Ramos (cell line): ENCODE measurements around the gene KLHL12.
"Not testable (repeated sequence)": the region's sequence is repeated elsewhere in the genome, so short reads cannot be mapped to it uniquely, and the experiment has no call there.

Experiments
- in situ Hi-C: fragments of 300-500 bp; cut with MboI; formaldehyde crosslinking; loops from one replicate; pipeline ENCODE4 v1.14.3; 2022; ENCODE audit warnings: low sequenced_read_pairs; ENCODE audit not compliant: unreplicated experiment

Gene KLHL12

GRCh38 chr1:202952099-202952498 lies 25.1 kb upstream of the KLHL12 start:
- in situ Hi-C loops, result no loop called here

GRCh38 chr1:202951437-202951836 lies 24.4 kb upstream of the KLHL12 start:
- in situ Hi-C loops, result no loop called here

DNA sequence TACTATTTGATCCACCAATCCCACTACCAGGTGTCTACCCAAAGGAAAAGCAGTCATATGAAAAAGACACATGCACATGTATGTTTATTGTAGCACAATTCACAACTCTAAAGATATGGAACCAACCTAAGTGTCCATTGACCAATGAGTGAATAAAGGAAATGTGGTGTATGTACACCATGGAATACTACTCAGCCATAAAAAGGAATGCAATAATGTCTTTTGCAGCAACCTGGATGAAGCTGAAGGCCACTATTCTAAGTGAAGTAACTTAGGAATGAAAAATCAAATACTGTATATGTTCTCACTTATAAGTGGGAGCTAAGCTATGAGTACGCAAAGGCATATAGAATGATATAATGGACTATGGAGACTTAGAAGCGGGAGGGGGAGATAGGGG lies 18.4 kb upstream of the KLHL12 start:
- in situ Hi-C loops, result no loop called here

DNA sequence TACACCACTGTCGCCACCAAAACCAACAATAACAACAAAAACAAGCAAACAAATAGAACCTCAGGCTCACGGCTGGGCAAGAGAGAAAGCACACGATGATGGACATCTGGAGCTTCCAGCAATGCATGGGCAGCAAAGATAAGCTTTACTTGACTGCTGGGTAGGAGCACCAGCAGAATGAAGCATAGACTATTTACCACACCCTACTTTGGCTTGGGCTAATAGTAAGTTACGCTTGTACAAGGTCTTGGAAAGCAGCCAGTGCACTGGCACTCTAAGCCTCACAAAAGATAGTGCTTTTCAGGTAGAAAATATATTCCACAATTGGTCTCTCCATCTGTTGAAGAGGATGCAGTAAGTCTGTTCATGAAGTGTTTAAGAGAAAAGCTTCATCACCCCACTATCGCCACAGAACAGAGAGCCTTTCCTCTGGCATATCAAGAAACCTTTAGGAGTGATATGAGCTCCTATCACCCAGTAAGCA lies 17.4 kb upstream of the KLHL12 start:
- in situ Hi-C loops, result no loop called here

DNA sequence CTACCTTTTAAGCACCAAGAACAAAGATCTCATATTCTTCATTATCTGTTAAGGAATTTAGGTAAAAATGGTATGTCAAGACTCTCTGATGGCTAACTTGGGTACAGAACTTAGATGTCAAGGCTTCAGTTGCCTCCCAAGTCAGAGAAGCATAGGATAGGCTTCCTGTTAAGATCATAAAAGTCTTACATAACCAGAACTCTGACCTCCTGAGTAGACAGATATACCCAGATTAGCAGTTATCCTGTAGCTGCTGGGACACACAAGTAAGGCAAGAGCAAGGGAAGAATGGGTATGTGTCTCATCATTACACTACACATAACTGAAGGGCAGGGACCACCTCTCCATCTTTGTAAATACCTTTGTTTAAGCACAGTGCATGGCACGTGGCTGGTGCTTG lies 15.4 kb upstream of the KLHL12 start:
- in situ Hi-C loops, result no loop called here

DNA sequence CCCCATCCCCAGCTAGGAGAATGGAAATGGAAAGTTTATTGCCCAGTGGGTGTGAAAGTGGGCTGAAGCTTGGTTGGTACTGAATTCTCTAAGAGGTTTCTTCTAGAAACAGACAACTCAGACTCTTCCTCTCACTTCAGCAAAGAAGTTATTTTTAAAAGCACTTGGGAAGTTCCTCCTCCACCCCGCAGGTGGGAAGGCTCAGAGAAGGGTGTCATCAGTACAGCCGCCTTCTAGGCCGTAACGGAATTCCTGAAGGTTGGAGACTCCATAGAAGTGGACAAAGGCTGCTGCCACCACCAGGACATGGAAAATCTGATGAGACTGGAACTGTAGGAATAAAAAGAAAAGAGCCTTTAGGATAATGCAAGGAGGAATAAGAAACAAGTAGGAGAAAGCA lies 14.3 kb upstream of the KLHL12 start:
- in situ Hi-C loops, result no loop called here

DNA sequence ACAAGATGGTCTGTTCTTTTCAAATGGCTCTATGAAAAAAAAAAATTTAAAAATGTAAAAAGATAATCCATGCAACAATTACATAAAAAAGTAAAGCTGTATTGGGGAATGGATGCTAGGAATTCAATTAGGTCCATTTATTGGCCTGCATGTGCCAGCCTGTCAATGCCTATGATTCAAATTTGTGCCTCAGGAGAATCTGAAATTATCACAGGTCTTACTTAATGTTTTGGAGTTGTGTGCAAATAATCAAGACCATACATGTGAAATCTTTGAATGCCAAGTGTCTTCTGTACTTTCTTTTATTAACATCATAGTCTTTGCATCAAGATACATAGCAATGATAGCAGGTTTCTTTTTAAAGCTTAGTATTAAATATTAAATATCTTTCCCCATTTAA lies 13.5 kb upstream of the KLHL12 start:
- in situ Hi-C loops, result no loop called here

DNA sequence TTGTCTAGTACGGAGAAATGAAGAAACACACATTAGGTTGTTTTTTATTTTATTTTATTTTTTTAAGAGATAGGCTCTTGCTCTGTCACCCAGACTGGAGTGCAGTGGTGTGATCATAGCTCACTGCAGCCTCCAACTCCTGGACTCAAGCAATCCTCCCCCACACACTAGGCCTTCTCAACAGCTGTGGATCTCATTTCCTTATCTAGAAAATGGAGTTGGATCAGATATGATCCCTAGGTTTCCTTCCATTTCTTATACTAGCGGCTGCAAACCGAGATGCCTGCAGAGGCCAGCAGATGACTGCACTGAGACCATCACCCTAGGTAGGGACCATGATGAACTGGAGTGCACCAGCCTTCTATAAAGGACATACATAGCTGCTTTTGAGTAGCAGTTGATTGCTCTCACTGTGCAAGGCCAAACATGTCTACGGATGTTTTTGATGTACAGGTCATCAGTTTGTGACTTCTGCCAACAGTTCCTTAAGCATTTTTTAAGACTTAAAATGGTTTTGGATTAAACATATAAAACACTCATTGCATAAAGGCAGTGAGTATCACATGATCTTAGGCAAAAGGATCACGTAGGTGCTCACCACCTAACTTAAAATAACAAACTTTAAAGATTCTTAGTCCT lies 11.4 kb upstream of the KLHL12 start:
- in situ Hi-C loops, result no loop called here

- in situ Hi-C loops, result not testable (repeated sequence)
Observed at GRCh38 chr1:202936409-202936808, 9.4 kb upstream of the KLHL12 start.

- in situ Hi-C loops, result no loop called here
Observed at GRCh38 chr1:202935844-202936243, 8.8 kb upstream of the KLHL12 start.

DNA sequence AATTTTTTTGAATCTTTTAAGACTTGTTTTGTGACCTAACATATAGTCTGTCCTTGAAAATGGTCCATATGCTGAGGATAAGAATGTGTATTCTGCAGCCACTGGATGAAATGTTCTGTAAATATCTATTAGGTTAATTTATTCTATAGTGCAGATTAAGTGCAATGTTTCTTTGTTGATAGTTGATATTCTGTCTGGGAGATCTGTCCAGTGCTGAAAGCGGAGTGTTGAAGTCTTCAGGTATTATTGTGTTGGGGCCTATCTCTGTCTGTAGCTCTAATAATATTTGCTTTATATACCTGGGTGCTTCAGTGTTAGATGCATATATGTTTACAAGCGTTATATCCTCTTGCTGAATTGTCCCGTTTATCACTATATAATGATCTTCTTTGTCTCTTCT lies 7.7 kb upstream of the KLHL12 start:
- in situ Hi-C loops, result no loop called here

DNA sequence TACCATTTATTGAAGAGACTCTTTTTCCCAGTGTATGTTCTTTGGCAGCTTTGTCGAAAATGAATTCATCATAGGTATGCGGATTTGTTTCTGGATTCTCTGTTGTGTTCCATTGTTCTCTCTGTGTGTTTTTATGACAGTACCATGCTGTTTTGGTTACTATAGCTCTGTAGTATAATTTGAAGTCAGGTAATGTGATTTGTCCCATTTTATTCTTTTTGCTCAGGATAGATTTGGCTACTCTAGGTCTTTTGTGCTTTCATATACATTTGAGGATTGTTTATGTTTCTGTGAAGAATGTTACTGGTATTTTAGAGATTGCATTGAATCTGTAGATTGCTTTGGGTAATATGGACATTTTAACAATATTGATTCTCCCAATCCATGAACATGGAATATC lies 5.4 kb upstream of the KLHL12 start:
- in situ Hi-C loops, result no loop called here

DNA sequence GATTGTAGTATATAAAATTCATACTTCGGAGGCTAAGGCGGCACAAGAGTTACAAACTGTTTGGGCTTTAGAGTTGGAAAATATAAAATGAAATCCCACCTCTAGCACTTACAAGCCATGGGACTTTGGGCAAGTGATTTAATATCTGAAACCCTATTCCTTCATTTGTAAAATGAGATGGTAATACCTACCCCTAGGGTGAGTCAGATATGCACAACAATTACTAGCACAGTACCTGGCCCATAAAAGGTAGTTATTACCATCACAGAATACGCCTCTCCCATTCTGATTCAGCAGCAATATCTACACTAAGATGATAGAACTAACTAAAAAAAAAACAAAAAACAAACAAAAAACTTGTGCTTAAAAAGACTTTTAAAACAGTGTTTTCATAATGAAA lies 3.5 kb downstream of the KLHL12 start:
- in situ Hi-C loops, result no loop called here

DNA sequence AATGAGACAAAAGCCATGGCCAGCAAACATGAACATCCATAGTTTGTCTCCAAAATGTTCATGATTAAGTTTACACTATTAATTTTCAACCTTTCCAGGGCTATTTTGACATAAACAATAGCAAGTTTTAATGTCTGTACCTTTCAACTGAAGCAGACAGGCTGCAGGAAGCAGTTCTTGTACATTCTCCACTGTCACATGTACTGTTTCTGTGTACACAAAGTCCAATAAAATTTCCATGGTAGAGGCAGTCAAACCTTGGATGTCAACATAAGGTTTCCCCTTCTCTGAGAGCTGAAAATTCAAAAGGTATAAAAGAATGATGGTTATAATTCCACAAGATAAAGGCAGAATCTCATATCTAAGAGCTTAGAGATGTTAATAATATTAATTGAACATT lies 7.4 kb downstream of the KLHL12 start:
- in situ Hi-C loops, result no loop called here

DNA sequence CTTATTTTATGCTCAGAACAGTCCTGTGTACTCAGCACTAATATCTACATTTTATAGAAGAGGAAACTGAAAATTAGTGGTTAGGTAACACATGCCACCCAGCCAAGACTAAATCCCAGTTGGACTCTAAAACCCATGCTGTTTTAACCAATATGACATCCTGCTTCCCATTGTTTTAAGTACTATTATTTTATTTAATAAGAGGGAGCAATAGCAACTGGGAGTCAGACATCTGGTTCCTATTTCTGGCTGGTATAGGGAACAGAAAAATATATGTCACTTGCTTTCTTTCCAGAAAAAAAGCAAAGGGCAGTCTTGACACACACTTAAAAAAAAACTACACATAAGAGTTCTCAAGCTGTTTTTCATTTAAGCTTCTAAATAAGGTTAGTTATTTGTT lies 11.9 kb downstream of the KLHL12 start:
- in situ Hi-C loops, result no loop called here

DNA sequence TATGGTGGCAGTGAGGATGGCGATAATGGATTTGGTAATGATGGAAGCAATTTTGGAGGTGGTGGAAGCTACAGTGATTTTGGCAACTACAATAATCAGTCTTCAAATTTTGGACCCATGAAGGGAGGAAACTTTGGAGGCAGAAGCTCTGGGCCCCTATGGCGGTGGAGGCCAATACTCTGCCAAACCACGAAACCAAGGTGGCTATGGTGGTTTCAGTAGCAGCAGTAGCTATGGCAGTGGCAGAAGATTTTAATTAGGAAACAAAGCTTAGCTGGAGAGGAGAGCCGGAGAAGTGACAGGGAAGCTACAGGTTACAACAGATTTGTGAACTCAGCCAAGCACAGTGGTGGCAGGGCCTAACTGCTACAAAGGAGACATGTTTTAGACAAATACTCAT lies 14.6 kb downstream of the KLHL12 start:
- in situ Hi-C loops, result not testable (repeated sequence)

DNA sequence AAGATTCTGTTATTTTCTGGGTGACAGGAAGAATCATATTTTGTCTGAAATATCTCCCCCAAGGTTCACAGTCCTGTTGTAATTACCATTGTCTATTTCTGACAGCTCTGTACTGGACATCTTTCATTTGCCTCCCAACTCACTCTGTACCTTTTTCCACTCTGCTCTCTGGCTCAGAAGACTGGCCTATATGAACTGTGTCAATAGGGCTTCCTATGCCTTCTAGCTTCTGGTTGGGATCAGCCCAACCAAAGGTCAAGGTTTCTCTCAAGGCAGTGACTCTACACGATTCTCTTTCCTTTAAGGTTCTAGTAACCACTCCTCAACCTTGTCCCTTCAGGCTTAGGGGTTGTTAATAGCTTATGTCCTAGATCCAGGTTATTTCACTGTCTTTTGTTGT lies 17.5 kb downstream of the KLHL12 start:
- in situ Hi-C loops, result no loop called here

GRCh38 chr1:202908998-202909397 lies 18.0 kb downstream of the KLHL12 start:
- in situ Hi-C loops, result no loop called here

DNA sequence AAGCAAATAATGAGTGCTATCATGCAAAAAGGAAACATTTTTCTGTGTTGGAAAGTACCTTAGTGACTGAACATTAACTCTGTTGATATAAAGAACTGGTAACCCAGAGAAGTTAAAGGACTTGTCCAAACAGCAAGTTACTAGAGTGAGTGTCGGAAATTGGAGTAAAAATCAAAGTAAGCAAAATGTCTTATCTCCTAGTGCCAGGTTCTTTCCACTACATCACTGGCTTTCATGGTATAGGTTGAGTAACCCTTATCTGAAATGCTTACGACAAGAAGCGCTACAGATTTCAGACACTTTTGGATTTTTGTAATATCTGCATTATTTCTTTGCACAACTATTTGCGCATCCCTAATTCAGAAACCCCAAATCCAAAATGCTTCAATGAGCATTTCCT lies 21.7 kb downstream of the KLHL12 start:
- in situ Hi-C loops, result no loop called here

- in situ Hi-C loops, result not testable (repeated sequence)
Observed at GRCh38 chr1:202903808-202904207, 23.2 kb downstream of the KLHL12 start.

DNA sequence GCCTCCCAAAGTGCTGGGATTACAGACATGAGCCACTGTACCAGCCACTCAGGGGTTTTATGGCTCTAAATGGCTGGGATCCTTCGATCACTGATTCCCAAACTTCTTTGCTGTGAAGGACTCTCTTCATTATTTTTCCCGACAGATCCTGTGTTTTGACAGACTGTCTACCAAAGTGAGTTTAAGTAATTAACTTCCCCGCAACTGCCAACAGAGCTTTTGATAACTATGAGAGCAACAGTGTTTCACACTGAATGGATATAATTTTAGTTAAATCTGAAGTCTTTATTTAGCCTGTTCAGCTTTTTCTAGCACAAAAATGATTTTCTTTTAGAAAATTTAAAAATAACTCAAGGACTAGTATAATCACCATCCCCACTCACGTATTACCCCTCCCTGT lies 25.5 kb downstream of the KLHL12 start:
- in situ Hi-C loops, result no loop called here

- in situ Hi-C loops, result no loop called here
Observed at GRCh38 chr1:202892501-202892900, 34.5 kb downstream of the KLHL12 start.

DNA sequence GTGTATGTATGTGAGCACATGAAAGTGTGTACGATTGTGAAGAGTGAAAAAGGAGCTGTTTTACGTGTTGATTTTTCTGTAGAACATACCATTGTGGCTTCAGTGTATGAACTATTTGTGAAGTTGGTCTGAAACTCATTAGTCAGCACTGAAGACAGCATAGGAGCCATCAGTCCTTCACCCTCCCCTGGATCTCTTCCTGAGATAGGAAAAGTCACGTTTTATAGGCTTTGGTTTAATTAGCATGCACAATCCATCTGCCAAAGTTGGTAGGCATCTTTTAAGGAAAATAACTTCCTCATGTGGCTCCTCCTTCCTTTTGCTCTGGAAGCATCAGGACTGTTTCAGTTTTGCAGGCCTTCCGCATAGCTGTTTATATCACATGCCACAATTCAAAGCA lies 36.6 kb downstream of the KLHL12 start:
- in situ Hi-C loops, result no loop called here
